ENCODE data around the gene SPIB.

The SPIB gene

DNA sequence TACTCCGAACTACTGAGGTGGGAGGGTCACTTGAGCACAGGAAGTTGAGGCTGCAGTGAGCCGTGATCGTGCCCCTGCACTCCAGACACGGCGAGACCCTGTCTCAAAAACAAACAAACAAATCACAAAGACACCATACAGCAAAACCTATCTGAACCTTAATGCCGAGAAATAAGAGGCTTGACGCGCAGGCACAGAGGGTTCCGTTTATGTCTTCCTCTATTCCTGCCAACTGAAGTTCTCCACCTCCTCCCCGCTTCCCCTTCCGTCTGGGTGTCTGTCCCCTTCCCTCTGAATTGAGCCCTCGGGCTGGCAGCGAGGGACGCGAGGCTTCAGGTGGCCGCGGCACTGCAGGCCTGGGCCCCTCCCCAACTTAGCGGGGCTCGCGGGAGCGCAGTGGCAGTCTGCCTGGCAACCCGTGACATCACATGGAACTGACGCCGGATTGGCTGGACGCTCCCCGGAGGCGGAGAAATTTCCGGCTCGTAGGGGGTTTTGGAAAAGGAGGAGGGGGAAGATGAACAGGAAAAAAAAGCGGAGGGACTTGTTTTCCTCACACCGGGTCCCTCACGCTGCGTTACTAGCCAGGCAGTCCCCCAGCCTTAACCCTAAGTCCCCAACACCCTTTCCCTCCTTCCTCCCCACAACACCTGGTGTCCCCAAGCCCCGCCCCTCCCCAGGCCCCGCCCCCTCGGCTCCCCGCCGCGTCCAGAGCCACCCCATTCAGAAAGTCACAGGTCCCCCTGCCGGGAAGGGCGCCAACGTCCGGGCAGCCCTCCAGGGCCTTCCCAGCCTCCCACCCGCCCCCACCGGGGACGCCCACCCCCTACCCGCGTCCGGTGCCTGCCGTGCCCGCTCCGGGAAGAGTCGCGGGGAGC lies 12.8 kb downstream of the SPIB start (continued):
- TF ChIP-seq, protein P1, sequence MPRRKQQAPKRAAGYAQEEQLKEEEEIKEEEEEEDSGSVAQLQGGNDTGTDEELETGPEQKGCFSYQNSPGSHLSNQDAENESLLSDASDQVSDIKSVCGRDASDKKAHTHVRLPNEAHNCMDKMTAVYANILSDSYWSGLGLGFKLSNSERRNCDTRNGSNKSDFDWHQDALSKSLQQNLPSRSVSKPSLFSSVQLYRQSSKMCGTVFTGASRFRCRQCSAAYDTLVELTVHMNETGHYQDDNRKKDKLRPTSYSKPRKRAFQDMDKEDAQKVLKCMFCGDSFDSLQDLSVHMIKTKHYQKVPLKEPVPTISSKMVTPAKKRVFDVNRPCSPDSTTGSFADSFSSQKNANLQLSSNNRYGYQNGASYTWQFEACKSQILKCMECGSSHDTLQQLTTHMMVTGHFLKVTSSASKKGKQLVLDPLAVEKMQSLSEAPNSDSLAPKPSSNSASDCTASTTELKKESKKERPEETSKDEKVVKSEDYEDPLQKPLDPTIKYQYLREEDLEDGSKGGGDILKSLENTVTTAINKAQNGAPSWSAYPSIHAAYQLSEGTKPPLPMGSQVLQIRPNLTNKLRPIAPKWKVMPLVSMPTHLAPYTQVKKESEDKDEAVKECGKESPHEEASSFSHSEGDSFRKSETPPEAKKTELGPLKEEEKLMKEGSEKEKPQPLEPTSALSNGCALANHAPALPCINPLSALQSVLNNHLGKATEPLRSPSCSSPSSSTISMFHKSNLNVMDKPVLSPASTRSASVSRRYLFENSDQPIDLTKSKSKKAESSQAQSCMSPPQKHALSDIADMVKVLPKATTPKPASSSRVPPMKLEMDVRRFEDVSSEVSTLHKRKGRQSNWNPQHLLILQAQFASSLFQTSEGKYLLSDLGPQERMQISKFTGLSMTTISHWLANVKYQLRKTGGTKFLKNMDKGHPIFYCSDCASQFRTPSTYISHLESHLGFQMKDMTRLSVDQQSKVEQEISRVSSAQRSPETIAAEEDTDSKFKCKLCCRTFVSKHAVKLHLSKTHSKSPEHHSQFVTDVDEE (CRISPR knock-in tag; IDR thresholded peaks at IDR 0.05): no peak
- no peak for TF ChIP-seq ZC3H10 (CRISPR knock-in tag; IDR thresholded peaks at IDR 0.05)
- TF ChIP-seq, protein P2, sequence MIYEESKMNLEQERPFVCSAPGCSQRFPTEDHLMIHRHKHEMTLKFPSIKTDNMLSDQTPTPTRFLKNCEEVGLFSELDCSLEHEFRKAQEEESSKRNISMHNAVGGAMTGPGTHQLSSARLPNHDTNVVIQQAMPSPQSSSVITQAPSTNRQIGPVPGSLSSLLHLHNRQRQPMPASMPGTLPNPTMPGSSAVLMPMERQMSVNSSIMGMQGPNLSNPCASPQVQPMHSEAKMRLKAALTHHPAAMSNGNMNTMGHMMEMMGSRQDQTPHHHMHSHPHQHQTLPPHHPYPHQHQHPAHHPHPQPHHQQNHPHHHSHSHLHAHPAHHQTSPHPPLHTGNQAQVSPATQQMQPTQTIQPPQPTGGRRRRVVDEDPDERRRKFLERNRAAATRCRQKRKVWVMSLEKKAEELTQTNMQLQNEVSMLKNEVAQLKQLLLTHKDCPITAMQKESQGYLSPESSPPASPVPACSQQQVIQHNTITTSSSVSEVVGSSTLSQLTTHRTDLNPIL (CRISPR knock-in tag; IDR thresholded peaks at IDR 0.05; ENCODE audit: low read depth): no peak

DNA sequence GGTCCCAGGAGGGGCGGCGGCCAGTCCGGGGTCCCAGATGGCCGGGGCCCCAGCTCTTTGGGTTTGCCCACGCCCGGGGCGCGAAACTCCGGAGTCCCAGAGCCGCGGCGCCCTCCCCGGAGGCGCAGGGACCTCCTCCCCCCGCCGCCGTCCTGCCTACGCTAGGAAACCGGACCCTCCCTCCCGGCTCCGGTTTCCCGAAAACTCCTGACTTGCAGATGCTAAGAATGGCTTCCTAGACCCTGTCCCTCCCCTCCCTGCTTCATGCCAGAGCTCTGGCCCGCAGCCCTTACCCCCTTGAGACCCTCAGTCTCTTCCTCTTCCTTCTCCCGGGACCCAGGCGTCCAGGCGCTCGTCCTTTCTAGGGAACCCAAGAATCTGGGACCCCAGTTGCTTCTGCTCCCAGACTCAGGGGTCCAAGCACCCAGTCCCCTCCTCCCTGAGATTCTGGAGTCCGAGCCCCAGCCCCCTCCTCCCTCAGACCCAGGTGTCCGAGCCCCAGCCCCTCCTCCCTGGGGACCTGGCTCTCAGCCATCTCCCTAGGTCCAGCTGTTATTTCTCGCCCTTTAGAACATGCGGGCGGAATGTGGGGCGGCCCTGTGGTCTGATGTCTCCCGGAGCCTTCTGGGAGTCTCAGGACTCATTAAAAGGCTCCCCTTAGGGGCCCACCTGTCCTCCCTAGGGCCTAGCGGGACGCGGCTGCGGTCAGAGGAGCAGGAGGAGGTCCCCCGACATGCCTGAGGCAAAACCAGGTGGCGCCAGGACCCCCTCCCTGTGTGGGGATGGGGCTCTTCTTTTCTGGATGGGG lies 13.7 kb downstream of the SPIB start, which contains the start of gene MYBPC2:
MYBPC2 (plus strand) TSS at position 672 of the 808 bp plus-strand sequence; CDS start at position 734, 62 bp downstream.
- TF ChIP-seq TCF4 (CRISPR knock-in tag; IDR thresholded peaks at IDR 0.05; ENCODE audit: borderline replicate concordance) (no peak), ARNTL (CRISPR knock-in tag; IDR thresholded peaks at IDR 0.05; ENCODE audit: borderline replicate concordance, low read depth) (no peak), RARB (CRISPR knock-in tag; IDR thresholded peaks at IDR 0.05) (no peak), ZNF8 (CRISPR knock-in tag; IDR thresholded peaks at IDR 0.05) (no peak), ZNF565 (CRISPR knock-in tag; conservative IDR thresholded peaks at IDR 0.05; ENCODE audit: low read depth) (no peak), ZFP30 (CRISPR knock-in tag; IDR thresholded peaks at IDR 0.05) (no peak), ZNF70 (CRISPR knock-in tag; IDR thresholded peaks at IDR 0.05) (no peak), TOX (CRISPR knock-in tag; IDR thresholded peaks at IDR 0.05; ENCODE audit: borderline replicate concordance) (no peak), GLIS3 (CRISPR knock-in tag; IDR thresholded peaks at IDR 0.05) (no peak), BACH2 (CRISPR knock-in tag; IDR thresholded peaks at IDR 0.05; ENCODE audit: borderline replicate concordance) (no peak), OSR1 (CRISPR knock-in tag; IDR thresholded peaks at IDR 0.05) (no peak), ZFP3 (CRISPR knock-in tag; IDR thresholded peaks at IDR 0.05) (no peak), ISL1 (CRISPR knock-in tag; IDR thresholded peaks at IDR 0.05) (no peak)
- TF ChIP-seq, protein P3, sequence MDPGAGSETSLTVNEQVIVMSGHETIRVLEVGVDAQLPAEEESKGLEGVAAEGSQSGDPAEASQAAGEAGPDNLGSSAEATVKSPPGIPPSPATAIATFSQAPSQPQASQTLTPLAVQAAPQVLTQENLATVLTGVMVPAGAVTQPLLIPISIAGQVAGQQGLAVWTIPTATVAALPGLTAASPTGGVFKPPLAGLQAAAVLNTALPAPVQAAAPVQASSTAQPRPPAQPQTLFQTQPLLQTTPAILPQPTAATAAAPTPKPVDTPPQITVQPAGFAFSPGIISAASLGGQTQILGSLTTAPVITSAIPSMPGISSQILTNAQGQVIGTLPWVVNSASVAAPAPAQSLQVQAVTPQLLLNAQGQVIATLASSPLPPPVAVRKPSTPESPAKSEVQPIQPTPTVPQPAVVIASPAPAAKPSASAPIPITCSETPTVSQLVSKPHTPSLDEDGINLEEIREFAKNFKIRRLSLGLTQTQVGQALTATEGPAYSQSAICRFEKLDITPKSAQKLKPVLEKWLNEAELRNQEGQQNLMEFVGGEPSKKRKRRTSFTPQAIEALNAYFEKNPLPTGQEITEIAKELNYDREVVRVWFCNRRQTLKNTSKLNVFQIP (CRISPR knock-in tag; IDR thresholded peaks at IDR 0.05; ENCODE audit: borderline replicate concordance, low read depth): no peak
- TF ChIP-seq, protein P4, sequence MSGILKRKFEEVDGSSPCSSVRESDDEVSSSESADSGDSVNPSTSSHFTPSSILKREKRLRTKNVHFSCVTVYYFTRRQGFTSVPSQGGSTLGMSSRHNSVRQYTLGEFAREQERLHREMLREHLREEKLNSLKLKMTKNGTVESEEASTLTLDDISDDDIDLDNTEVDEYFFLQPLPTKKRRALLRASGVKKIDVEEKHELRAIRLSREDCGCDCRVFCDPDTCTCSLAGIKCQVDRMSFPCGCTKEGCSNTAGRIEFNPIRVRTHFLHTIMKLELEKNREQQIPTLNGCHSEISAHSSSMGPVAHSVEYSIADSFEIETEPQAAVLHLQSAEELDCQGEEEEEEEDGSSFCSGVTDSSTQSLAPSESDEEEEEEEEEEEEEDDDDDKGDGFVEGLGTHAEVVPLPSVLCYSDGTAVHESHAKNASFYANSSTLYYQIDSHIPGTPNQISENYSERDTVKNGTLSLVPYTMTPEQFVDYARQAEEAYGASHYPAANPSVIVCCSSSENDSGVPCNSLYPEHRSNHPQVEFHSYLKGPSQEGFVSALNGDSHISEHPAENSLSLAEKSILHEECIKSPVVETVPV (CRISPR knock-in tag; IDR thresholded peaks at IDR 0.05): no peak
- peak; percentile 21 for ATAC-seq

DNA sequence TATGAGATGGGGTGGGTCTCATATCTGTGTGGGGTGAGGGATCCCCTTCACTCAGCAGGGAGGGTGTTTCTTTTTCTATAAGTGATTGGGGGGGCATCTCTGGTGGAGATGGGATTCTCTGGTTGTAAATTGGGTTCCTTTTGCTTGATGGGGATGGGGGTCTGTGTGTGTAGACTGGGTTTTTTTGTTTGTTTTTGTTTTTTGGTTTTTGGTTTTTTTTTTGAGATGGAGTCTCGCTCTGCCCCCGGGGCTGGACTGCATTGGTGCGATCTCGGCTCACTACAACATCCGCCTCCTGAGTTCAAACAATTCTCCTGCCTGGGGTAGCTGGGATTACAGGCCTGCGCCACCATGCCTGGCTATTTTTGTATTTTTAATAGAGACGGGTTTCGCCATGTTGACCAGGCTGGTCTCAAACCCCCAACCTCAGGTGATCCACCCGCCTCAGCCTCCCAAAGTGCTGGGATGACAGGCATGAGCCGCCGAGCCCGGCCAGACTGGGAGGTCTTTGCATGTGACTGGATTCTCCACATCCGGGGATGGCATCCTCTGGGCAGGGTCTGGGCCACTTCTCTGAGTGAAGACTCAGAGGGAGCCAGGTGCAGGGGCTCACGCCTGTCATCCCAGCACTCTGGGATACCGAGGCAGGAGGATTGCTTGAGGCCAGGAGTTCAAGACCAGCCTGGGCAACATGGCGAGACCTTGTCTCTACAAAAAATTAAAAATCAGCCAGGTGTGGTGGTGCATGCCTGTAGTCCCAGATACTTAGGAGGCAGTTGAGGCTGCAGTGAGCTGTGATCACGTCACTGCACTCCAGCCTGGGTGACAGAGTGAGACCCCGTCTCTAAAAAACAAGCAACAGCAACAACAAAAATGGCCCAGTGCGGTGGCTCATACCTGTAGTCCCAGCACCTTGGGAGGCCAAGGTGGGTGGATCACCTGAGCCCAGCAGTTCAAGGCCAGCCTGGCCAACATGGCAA lies 14.8 kb downstream of the SPIB start:
- no peak for ATAC-seq
- TF ChIP-seq GLIS3 (CRISPR knock-in tag; IDR thresholded peaks at IDR 0.05) (no peak), CSDC2 (CRISPR knock-in tag; IDR thresholded peaks at IDR 0.05) (no peak), ZC3H10 (CRISPR knock-in tag; IDR thresholded peaks at IDR 0.05) (no peak), TOX (CRISPR knock-in tag; IDR thresholded peaks at IDR 0.05; ENCODE audit: borderline replicate concordance) (no peak), OSR1 (CRISPR knock-in tag; IDR thresholded peaks at IDR 0.05) (no peak), TCF4 (CRISPR knock-in tag; IDR thresholded peaks at IDR 0.05; ENCODE audit: borderline replicate concordance) (no peak), ISL1 (CRISPR knock-in tag; IDR thresholded peaks at IDR 0.05) (no peak), ZNF70 (CRISPR knock-in tag; IDR thresholded peaks at IDR 0.05) (no peak), ZNF565 (CRISPR knock-in tag; conservative IDR thresholded peaks at IDR 0.05; ENCODE audit: low read depth) (no peak), ZFP30 (CRISPR knock-in tag; IDR thresholded peaks at IDR 0.05) (no peak), PPARA (CRISPR knock-in tag; IDR thresholded peaks at IDR 0.05; ENCODE audit: borderline replicate concordance) (no peak), ESRRG (CRISPR knock-in tag; IDR thresholded peaks at IDR 0.05) (no peak), ZFP3 (CRISPR knock-in tag; IDR thresholded peaks at IDR 0.05) (no peak)
